GM12865 (cell line): ENCODE data around the gene COL18A1.

Experiments used
- DNase-seq: peaks from one replicate; pipeline ENCODE4 v3.0.0; 2010; ENCODE audit warnings: low read depth
- H3K4me3 ChIP-seq: 2 replicates; pipeline ENCODE4 v1.5.1; 2011; ENCODE audit warnings: mild to moderate bottlenecking, low read depth, low read length, control low read depth
- TF ChIP-seq, protein P1 (sequence below): IDR thresholded peaks from 2 replicates; pipeline ENCODE4 v1.5.1; 2011; ENCODE audit warnings: low read length, control low read depth, low read depth, inconsistent platforms; ENCODE audit not compliant: insufficient read depth; ENCODE audit errors: missing control alignments

COL18A1 gene

DNA sequence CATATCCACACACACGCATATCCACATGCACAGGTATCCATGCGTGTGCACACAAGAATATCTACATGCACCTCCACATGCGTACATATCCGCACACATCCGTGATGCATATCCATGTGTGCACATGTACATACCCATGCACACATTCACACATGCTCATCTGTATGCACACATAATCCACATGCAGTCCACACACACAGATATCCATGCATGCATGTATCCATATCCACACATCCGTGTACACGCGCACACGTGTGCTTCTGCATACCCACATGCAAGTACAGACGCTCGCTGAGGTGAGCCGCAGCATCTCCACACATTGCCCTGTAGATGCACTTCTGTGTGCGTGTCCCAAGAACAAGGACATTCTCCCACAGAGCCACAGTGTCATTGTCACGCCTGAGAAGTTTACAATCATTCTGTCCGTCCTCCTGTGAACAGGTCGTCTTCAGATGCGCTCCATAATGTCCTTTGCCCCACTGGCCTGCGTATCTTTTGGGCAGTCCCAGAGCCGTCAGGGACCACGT lies 43.4 kb downstream of the COL18A1 start:
- no peak overlapping the region for H3K4me3 ChIP-seq
- TF ChIP-seq, protein P1, sequence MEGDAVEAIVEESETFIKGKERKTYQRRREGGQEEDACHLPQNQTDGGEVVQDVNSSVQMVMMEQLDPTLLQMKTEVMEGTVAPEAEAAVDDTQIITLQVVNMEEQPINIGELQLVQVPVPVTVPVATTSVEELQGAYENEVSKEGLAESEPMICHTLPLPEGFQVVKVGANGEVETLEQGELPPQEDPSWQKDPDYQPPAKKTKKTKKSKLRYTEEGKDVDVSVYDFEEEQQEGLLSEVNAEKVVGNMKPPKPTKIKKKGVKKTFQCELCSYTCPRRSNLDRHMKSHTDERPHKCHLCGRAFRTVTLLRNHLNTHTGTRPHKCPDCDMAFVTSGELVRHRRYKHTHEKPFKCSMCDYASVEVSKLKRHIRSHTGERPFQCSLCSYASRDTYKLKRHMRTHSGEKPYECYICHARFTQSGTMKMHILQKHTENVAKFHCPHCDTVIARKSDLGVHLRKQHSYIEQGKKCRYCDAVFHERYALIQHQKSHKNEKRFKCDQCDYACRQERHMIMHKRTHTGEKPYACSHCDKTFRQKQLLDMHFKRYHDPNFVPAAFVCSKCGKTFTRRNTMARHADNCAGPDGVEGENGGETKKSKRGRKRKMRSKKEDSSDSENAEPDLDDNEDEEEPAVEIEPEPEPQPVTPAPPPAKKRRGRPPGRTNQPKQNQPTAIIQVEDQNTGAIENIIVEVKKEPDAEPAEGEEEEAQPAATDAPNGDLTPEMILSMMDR: no peak
- no peak for DNase-seq

DNA sequence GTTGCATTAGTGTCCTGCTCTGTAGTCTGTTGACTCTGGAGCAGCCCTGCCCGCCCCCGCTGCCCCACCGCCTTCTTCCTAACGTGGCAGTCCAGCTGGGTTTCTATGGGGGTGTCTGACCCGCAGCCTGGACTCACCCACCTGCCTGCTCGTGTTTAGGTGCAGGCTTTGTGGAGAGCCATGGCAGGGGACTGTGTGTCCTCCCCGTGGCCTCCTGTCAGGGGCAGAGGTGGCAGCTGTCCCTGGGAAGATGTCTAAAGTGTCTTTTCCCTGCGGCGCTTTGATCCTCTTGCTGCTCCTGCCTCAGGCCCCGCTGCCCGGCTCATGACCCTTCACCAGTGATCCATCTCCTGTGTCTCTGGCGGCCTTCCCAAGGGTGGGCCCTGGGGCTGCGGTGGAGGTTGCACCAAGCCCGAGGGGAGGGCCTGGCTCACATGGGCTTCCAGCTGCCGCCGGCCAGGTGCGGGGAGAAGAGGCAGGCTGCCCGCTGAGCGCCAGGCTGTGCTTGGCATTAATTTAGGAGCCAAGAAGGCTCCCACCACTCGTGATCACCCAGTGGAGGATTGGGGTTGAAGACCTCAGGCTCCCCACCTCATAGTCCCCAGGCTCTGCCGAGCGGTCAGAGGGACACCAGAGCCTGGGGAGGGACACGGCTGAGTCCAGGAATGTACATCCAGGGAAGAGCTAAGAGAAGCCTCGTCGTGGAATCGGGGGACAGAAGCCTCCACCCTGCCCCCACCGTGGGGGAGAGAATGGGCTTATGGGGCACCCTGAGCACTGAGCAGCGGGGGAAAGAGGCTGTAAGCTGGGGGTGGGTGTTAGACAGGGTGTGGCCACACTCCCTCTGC lies 44.1 kb downstream of the COL18A1 start:
- no peak for DNase-seq
- no peak overlapping the region for H3K4me3 ChIP-seq
- TF ChIP-seq, protein P1: no peak

DNA sequence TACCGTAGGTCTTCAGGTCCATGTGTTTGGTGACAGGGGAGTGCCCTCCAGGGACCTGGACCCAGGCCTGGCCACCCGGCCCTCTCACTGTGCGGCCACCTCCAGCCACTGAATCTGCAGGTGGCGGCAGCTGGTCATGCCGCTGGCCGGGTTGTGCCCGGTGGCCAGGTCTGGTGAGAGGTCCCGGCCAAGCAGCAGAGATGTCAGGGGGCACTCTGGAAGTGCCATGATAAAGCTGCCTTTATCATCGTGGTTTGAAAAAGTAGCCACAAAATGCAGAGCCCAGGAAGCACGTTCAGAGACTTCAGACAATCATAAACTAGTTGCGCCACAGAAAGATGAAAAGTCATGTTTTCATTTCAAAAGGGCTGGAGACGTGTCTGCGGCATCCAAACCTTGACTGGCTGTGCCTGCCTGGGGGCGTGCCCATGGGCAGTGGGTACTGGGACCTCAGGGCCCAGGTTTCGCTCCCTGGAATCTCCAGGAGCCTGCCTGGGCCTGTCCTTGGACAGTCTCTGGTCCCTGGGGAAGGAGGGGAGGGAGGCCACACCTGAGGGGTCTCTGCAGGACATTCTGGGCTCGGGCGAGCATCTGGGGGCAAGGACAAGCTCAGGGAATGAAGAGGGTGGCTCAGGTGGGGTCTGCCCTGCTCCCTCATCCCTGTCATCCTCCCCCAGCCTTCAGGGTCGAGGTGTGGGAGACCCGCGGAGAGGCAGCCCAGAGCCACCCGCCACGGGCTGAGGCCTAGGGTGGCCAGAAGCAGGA lies 44.9 kb downstream of the COL18A1 start:
- no peak overlapping the region for H3K4me3 ChIP-seq
- no peak for DNase-seq
- TF ChIP-seq, protein P1: no peak

DNA sequence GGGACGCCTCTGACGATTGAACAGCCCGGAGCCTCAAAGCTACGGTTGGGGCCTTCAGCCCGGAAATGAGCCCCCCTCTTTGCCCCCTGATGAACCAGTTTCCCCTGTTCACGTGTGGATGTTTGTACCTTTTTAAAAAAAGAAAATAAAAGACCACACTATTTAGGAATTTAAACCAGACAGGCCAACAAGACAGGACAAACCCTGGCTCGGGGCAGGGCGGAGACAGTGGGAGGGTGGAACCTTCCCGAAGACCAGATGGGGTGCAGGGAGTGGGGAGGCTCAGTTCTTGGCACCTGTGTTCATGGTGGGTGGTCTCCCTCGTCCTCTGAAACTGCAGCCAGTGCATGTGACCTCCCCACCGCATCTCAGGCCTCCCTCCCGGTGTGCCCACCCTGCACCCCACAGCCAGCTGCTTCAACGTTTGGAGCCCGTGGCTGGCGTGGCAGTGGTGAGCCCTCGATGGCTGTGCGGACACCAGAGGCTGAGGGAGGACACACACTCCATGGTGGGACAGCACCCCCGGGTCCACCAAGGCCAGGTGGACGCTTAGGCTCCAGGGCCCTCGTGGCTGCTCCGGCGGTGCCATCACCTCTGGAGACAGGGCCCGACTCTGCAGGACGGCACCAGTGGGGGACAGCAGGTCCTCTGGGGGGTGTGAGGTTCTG lies 45.6 kb downstream of the COL18A1 start:
- DNase-seq: no peak
- TF ChIP-seq, protein P1: no peak
- no peak overlapping the region for H3K4me3 ChIP-seq

DNA sequence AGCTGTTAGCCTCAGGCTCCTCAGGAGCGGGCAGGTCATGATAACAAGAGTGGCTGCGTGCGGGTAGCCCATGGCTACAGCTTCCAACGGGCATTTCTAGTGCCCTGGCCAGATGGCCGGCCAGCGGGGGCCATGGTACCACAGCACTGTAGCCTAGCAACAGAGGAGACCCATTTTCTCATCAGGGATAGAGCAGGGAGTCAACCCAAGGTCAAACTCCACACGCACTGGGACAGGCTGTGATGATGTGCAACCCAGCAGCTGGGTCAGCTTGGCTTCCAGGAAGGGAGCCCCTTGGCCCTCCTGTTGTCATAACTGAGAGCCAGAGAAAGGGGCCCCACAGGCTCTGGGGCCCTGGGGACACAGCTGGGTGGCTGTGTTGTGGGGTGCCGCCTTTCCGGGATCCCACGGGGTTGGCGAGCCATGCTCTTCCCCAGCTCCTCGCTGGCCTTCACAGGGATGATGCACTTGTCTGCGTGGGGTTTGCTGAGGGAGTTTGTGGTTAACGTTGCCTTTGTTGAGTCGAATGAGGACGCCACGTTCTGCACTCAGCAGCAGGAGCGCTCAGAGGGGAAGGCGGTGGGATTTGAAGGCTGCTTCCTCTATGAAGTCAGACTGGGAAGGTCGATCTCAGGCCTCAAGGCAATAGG lies 46.3 kb downstream of the COL18A1 start:
- H3K4me3 ChIP-seq: no peak overlapping the region
- TF ChIP-seq, protein P1: no peak
- DNase-seq: no peak

DNA sequence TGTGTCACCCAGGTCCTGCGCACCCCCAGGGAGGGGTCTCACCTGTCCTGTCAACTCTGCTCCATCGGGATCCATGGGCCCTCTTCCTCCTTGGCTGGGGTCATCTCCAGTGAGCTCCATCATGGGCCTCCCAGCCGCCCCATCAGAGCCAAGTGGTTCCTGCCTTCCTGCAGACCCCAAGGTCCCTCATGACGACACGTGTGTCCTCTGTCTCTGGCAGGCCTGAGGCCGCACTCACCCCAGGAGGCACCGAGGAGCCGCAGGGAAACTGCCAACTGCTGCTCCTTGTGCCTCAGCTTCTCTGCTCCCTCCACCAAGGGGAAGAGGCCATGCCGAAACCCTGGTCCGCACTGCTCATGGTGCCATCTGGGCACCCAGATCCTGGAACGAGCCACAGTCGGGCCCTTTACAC lies 46.8 kb downstream of the COL18A1 start:
- H3K4me3 ChIP-seq: no peak overlapping the region
- no peak for DNase-seq
- TF ChIP-seq, protein P1: no peak
